T-helper 1 cell (primary cell): ENCODE data around the gene PPID.
"Not testable (repeated sequence)": the region's sequence is repeated elsewhere in the genome, so short reads cannot be mapped to it uniquely, and the experiment has no call there.

ENCODE experiments used
- DNase-seq, 5 donors: peaks; one replicate each; pipeline ENCODE4 v3.0.0-alpha.2; 2012 to 2020

Gene PPID

DNA sequence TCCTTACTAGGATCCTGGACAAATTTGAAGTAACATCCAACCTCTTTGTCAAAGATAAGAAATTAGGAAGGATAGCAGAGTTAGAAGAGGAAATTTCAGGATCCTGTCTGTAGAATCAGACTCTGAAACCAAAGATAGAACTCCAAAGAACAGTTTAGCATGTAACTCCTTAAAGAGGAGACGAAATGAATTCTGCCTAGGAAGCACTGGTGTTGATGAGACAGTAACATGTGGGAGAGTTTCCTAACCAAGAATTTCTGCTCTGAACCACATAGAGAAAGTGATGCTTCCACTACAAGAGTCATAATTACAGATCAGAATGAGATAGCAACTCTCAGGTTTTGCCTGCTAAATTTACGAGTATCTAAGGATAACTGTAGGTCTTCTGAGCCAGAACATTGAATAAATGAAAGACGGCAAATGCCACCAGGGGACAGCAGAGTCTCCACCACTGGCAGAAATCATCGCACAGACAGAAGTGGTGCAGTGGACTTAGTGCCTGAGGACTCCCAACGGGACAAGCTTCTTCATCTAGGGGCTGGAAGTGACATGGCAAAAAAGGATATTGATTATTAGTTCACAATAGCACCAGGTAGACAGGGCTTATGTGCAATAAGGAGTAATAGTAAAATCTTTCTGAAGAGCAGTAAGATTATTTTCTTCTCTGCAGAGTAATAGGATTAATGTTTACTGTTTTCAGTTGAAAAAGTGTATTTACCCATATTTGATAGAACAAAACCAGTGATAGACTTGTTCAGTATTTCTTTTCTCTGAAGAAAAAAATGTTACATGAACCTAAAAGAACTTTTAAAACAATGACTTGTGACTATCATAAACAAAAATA is 6.7 kb upstream of the PPID start:
- peak in 4 of 5 donors; percentile 13 to 76 (median 38) for DNase-seq

DNA sequence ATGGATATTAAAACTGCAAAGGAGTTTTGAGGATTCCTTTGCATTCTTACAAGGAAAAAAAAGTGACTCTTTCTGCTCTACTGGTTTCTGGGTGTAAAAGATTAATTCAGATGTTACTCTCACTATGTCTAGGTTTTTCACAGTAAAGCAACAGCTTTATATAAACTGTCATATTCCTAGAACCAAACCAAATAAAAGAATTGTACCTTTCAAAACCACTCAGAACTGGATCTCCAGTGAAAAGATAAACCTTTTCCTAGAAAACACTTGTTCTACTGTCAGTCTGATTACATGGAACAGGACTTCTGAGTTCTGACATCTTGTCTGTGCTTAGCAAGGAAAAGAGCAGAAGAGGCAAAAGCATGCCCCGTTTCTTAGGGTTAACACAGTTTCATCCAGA is 5.0 kb upstream of the PPID start:
- peak in 1 of 5 donors; percentile 51 for DNase-seq

DNA sequence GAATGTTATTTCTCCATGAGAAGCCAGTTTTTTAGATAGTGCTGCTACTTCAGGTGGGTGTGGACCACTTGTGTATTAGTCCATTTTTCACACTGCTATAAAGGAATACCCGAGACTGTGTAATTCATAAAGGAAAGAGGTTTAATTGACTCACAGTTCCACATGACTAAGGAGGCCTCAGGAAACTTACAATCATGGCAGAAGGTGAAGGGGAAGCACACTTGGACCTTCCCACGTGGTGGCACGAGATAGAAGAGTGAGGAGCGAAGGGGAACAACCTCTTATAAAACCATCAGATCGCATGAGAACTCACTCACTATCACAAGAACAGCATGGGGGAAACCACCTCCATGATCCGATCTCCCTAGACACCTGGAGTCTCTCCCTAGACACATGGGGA is 3.4 kb upstream of the PPID start:
- no peak for DNase-seq

DNA sequence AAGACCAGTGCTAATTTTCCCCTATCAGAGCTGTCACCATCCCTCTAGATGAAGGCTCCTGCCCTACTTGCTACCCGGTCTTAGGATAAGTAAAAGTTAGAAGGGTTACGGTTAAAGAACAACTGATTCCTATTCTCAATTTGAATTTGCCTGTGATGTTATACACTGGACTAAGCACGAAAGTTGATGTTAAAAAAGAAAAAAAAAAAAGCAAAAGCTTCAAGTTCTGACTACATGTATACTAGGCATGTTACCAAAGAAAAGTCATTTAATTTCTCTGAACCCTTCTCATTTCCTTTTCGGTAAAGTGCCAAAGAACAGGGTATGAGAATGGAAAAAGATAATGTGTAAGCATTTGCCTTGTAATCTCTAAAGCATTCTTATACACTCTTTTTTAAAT is 1.4 kb upstream of the PPID start:
- peak in 1 of 5 donors; percentile 64 for DNase-seq

DNA sequence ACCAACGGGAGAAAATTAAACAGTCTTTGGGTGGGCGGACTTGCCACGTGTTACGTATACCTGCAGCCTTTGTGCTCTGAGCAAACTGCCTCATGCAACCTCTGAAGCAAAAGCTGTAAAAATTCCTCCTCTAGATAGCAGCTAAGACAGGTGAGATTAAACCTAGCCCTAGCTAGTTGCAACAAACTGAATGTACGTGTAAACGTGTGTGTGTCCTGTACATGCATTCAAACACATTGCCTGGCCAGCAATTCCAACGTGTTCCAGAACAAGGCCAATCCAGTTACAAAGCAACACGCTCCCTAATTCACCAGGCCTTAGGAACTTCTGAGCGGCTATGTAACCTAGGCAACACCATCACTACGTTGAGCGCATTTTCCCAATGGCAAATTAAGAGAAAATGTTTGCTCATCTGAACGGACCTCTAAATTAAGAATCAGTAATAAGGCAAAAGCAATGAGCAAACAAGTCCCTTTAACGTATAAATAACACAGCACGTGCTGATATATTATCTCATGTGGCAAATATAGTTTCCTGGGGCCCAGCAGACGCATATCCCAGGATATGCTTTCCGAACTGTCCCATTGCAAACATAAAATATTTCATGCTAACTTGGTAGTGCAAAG is 792 bp downstream of the PPID start:
- DNase-seq: peak in 1 of 5 donors; percentile 14

DNA sequence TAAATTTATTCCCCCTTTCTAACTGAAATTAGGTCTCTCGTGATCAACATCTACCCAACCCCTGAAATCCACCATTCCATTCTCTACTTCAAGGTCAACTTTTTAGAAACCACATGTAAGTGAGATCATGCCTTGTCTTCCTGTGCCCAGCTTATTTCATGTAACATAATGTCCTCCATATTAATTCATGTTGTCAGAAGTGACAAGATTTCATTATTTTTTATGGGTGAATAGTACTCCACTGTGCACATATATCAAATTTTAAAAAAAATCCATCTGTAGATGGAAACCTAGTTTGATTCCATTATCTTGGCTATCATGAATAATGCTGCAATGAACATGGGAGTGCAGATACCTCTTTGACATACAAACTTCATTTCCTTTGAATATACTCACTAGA is 1.5 kb downstream of the PPID start:
- no peak for DNase-seq

DNA sequence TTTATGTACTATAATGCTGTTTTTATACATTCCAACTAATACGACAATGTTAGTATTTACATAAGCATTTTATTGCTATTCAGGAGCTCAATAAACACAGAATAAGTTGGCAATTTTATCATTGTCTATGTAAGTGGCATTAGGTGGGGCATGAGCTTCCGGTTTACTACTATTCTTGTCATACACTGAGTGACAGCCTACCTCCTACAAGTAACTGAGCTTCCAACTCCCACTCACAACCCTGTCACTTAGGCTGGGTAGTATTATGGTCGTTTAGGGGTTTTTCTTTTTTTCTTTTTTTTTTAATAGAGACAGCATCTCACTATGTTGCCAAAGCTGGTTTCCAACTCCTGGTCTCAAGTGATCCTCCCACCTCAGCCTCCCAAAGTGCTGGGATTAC is 7.4 kb downstream of the PPID start:
- no peak for DNase-seq

DNA sequence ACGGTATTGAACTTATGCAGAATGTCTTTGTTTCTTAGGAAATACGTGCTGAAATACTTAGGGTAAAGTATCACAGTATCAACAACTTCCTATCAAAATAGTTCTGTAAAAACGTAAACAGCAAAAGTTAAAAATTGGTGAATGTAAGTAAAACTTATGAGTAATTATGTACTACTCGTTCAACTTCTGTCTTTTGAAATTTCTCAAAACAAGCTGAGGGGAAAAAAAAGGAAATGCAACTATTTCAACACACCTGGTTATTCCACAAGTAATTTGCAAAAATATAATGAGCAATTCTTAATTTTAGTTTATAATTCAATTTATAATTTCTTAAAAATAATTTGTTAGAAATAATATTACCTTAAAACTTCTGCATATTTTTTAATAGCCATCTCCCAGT is 8.3 kb downstream of the PPID start:
- no peak for DNase-seq

DNA sequence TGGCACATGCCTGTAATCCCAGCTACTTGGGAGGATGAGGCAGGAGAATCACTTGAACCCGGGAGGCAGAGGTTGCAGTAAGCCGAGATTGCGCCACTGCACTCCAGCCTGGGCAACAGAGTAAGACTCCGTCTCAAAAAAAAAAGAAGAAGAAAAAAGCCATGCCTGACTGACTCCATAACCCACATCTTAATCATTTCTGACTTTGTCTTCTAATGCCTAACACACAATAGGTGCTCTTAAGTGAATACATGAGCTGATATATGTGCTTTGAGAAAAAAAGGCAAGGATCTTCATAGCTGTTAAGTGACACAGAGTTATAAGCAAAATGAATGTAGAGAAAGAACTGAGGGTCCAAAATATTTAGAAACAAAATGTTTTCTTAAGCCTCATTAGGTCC is 10.6 kb downstream of the PPID start:
- not testable (repeated sequence) for DNase-seq

DNA sequence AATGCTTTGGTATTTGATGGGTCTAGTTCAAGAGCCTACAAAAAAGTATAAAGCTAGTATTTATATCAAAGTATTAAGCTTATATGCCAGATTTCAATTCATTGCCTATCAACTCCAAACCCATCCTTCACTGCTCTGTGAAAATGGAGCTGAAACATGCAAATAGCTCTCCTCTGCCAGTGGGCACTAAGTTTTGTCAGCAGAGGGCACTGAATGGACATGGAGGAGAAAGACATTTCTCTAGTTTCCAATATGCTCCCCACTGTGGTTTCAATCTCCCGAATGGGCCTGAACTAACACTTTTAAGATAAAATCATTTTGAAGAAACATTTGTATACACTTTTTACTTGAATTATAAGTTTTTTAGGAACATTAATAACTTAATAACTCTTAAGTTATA is 12.4 kb downstream of the PPID start:
- DNase-seq: no peak

DNA sequence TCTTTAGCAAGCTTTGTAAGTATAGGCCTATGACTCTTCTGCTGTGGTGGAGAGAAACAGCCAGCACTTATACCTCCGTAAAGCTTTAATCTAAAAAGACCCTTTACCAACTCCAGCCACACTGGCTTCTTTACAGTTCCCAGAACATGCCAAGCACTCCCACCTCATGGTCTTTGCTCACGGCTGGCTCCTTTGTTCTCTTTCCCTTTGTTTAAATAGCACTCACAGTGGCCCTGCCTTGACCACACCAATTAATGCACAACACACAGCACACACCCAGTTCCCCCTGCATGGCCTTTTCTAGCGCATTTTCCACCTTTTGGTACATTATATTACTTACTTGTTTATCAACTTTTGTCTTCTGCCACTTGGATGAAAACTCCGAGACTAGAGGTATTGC is 18.9 kb downstream of the PPID start:
- DNase-seq: no peak

DNA sequence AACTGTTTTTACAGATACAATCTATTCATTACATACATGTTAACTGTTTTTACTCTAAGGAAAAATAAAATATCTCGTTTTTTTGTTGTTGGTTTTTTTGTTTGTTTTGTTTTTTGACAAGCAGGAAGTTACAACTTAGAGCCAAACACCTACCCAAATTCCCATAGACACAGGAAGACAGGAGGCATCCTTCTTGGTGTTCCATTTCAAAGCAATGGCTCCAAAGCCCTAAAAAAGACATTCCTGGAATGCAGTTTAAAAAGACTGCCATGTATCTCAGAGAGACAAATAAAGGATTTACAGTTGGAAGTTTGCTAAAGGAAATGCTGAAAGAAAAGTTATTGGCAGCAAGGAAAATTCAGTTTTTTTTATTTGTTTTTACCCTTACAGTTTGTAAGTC is 34.4 kb downstream of the PPID start:
- DNase-seq: no peak

DNA sequence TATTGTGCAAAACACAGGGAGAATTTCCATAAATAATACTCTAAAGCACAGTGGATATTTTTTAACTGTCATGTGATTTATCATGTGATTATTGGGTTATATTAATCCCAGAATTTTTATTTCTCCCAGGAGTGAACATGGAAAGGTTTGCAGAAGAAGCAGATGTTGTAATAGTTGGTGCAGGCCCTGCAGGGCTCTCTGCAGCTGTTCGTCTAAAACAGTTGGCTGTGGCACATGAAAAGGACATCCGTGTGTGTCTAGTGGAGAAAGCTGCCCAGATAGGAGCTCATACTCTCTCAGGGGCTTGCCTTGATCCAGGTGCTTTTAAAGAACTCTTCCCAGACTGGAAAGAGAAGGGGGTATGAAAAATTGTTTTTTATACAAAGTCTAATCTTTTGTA is 41.1 kb downstream of the PPID start:
- no peak for DNase-seq

DNA sequence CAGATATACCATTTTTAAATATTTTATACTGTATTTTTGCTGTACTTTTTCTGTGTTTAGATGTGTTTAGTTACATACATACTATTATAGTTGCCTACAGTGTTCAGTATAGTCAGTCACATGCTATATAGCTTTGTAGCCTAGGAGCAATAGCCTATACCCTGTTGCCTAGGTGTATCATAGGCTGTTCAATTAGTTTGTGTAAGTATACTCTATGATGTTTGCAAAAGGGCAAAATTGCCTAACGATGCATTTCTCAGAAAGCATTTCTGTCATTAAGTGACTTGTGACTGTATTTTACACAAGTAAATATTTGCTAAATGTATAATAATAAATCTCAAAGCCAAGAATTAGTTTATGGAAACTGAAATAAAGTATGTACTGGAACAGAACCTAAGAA is 41.6 kb downstream of the PPID start:
- no peak for DNase-seq

DNA sequence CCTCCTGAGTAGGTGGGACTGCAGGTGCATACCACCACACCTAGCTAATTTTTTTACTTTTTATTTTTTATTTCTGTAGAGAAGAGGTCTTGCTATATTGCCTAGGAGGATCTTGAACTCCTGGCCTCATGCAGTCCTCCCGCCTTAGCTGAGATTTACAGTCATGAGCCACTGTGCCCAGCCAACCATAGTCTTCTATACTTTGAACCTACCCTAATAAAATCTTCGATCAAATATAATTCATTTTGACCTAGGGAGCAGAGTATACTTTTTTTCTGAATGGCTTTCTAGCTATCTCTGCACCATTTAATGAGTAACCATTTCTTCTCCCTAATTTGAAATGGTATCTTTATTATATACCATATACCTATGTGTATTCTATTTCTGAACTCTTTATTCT is 44.4 kb downstream of the PPID start:
- no peak for DNase-seq

DNA sequence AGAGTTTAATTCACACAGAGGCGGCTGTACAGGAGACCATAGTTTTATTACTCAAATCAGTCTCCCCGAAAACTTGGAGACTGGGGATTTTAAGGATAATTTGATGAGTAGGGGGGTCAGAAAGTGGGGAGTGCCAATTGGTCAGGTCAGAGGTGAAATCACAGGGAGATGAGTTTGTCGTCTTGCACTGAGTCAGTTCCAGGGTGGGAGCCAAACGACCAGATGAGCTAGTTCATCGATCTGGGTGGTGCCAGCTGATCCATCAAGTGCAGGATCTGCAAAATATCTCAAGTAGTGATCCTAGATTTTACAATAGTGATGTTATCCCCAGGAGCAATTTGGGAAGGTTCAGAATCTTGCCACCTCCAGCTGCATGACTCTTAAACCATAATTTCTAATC is 47.1 kb downstream of the PPID start:
- DNase-seq: no peak

DNA sequence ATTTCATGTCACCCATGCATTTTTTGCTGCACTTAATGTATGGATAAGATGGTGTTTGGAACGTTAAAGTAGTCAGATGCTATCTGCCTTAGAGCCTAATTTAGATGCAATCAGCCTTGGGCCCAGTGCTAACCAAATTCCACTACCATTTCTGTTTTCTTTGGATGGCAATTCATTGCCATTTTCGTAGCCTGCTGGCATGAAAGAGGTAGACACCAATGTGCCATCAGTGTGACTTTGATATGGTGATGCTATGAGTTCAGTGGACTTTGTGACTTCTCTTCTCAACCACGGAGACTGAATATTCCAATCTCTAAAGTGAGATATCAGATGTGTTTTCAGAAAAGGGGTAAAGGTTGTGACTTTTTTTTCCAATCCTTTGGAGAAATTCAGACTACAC is 49.6 kb downstream of the PPID start:
- DNase-seq: no peak

DNA sequence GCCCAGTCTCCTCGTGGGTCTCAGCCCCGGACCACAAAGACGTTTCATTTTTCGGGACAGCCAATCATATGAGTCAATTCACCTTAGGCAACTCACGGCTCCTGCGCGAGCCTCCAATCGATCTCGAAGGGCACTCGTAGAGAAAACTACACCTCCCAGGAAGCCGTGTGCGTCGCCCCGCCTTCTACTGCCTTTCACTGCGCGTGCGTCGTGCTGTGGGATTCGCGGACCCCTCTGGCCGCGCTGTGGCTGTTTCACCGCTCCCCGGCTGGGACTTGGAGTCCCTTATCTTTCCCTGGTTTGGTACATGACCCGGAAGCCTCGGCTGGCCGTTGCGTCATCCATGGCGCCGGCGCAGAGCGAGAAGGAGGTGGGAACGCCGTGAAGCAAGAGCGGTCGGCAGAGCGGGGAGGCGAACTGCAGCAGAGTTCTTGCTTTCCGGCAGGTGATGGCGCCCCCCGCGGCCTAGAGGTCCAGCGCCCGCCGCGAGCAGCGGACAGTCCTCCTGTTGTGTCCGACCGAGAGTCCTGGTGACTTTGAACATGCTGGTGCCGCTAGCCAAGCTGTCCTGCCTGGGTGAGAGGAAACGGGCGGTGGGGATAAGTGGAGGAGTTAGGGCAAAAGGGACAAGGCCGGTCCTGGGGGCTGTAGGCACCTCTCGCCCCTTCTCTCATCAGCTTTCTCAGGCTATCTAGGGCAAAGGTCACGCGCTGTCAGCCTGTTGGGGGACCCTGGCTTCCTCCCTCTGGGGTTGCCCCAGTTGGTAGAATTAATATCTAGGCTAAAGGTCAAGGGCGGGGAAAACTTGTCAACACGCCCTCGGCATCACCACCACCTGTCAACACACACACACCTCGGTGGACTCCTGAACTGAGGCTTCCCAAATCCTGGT is 51.0 kb downstream of the PPID start, which contains the start of gene ETFDH:
TSS of gene ETFDH (plus strand) at position 382 of the 892 bp plus-strand sequence. CDS start at position 543, 161 bp downstream.
- DNase-seq: peak; percentile 96 to 100 (median 97)

DNA sequence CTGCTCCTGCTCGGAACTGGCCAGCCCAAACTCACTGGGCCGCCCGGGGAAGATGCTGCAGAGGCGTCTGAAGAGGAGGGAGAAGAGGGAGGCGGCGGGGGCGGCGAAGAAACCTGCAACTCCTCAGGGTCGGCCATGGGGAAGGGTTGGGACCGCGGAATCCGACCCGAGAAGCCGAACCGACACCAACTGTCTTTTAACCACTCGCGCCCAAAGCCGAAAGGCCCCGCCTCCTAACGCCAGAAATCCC is 51.6 kb downstream of the PPID start, which contains the start of gene C4orf46:
TSS of gene C4orf46 (minus strand) at position 223 of the 250 bp plus-strand sequence. CDS start at position 137, 86 bp downstream.
- DNase-seq: no peak

DNA sequence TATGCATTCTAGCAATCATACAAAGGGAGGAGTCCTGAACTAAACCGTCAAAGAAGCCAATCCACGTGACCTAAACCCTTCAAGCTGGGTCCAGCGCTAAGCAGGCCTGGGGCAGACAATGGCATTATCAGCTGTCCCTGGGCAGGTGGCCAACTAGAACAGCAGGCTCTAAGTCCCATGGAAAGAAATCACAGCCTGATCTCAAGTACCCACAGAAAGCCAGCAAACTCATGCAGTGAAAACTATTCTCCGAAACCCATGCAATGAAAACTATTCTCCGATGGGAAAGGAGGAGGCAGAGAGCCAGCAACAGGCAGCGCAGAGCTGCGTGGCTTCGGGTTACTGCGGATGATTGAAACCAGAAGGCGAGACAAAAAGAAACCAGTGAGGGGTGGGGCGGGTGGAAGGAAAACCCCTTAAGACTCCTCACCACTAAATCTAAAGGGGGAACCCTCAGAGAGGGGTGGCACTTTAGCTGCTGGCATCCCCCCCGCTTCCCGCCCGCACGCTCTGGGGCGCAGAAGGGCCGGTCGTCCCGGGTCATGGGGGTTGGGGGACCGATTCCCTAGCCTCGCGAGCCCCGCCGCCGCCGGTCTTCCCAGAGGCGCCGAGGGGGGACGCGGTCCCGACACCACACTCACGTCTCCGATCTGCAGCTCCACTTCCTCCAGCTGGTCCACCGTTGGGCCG is 52.1 kb downstream of the PPID start:
- DNase-seq: peak; percentile 24 to 71 (median 42)

DNA sequence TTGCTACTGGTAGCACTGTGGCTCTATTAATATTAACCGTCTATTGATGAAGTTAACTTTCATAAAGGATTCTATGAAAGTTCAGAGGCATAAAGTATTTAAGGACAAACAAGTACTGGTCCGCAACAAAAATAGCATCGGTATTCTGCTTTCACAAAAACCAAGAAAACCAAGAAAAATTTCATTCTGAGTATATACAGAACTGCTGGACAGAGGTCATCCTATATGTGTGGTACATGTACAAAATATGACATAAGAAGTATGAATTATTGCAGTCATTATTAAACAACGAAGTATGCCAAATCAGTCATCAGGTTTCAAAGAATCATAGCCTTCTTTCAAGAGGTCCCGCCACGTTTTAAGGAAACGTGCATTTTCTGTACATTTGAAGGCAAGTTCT is 53.9 kb downstream of the PPID start:
- no peak for DNase-seq

DNA sequence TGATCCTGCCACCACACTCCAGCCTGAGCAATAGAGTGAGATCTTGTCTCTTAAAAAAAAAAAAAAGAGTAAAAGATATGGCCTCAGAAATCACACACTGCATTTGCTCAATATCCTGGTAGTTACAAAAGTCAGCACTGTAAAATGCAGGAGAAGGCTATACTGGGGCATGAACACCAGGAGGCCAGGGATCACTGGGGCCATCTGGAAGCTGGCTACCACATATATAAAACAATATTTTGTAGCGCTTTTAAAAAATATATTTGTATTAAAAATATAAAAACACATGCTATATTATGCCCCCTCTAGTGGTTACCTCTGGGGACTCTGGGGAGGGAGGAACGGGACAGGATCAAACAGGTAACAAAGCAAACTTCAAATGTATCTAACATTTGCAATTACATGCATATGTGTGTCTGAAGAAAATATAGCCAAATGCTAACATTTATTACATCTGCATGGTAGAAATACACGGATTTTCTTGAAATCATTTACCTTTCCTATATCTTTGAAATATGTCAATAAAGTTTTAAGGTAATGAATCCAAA is 55.5 kb downstream of the PPID start:
- peak in 2 of 5 donors; percentile 23 to 27 for DNase-seq

DNA sequence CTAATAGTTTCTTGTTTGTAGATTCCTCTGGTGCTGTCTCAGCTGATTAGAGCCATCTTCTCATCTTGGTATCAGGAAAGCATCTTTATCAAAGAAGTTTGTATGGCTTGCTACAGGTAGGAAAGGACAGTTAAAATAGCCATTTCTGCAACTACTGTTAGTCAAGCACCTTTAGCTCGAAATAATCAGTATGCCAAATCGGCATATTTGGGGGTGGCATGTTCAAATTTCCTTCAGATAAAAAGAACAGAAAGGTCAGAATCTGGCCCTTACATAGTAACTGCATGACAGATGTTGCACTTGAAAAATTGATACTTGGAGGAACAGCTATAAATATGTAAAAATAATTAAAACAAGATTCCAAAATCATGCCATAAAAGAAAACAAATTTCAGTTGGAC is 56.3 kb downstream of the PPID start:
- no peak for DNase-seq
